Measurements from ENCODE around the gene BLOC1S2. TPM values are rescaled to one million over a fixed set of nuclear protein-coding genes. Genes with fewer than 3 reads are reported as not detected.

The BLOC1S2 gene
- total RNA-seq, 1 donor: 46.3 TPM

GRCh38 chr10:100327007-100327717 lies 40.7 kb upstream of the BLOC1S2 start:
- H3K4me2 ChIP-seq (ENCODE audit: insufficient read depth, low read length): no peak overlapping the region
- DNase-seq (ENCODE audit: insufficient read length, low spot score, missing footprints): no peak
- TF ChIP-seq, protein P1, sequence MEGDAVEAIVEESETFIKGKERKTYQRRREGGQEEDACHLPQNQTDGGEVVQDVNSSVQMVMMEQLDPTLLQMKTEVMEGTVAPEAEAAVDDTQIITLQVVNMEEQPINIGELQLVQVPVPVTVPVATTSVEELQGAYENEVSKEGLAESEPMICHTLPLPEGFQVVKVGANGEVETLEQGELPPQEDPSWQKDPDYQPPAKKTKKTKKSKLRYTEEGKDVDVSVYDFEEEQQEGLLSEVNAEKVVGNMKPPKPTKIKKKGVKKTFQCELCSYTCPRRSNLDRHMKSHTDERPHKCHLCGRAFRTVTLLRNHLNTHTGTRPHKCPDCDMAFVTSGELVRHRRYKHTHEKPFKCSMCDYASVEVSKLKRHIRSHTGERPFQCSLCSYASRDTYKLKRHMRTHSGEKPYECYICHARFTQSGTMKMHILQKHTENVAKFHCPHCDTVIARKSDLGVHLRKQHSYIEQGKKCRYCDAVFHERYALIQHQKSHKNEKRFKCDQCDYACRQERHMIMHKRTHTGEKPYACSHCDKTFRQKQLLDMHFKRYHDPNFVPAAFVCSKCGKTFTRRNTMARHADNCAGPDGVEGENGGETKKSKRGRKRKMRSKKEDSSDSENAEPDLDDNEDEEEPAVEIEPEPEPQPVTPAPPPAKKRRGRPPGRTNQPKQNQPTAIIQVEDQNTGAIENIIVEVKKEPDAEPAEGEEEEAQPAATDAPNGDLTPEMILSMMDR (IDR thresholded peaks at IDR 0.05; ENCODE audit: extremely low read depth, low read depth, low read length): no peak
- H3K4me3 ChIP-seq (ENCODE audit: insufficient read depth, low read length): no peak overlapping the region
- H2AFZ ChIP-seq (ENCODE audit: low read length): no peak overlapping the region
- no peaks in the 10 kb centered on the region for H4K20me1 ChIP-seq (ENCODE audit: insufficient read depth, low read length)
- no peaks in the 10 kb centered on the region for H3K9me3 ChIP-seq (ENCODE audit: low read depth, low read length)
- H3K27me3 ChIP-seq (ENCODE audit: insufficient read depth, low read length): peaks cover 52% of the 10 kb centered on the region
- H3K79me2 ChIP-seq (ENCODE audit: insufficient read depth, low read length): no peaks in the 10 kb centered on the region
- no peak overlapping the region for H3K27ac ChIP-seq (ENCODE audit: low read depth, low read length)
- H3K36me3 ChIP-seq (ENCODE audit: insufficient read depth, low read length): no peaks in the 10 kb centered on the region
- H3K4me1 ChIP-seq (ENCODE audit: insufficient read depth, low read length): no peaks in the 10 kb centered on the region

GRCh38 chr10:100325158-100325557 lies 38.7 kb upstream of the BLOC1S2 start:
- no peak for DNase-seq (ENCODE audit: insufficient read length, low spot score, missing footprints)
- H3K79me2 ChIP-seq (ENCODE audit: insufficient read depth, low read length): no peaks in the 10 kb centered on the region
- H3K27me3 ChIP-seq (ENCODE audit: insufficient read depth, low read length): peaks cover 41% of the 10 kb centered on the region
- no peaks in the 10 kb centered on the region for H4K20me1 ChIP-seq (ENCODE audit: insufficient read depth, low read length)
- H3K27ac ChIP-seq (ENCODE audit: low read depth, low read length): no peak overlapping the region
- H3K4me1 ChIP-seq (ENCODE audit: insufficient read depth, low read length): no peaks in the 10 kb centered on the region
- TF ChIP-seq, protein P1 (IDR thresholded peaks at IDR 0.05; ENCODE audit: extremely low read depth, low read depth, low read length): no peak
- H3K4me3 ChIP-seq (ENCODE audit: insufficient read depth, low read length): no peak overlapping the region
- H2AFZ ChIP-seq (ENCODE audit: low read length): no peak overlapping the region
- H3K9me3 ChIP-seq (ENCODE audit: low read depth, low read length): no peaks in the 10 kb centered on the region
- H3K4me2 ChIP-seq (ENCODE audit: insufficient read depth, low read length): no peak overlapping the region
- no peaks in the 10 kb centered on the region for H3K36me3 ChIP-seq (ENCODE audit: insufficient read depth, low read length)

DNA sequence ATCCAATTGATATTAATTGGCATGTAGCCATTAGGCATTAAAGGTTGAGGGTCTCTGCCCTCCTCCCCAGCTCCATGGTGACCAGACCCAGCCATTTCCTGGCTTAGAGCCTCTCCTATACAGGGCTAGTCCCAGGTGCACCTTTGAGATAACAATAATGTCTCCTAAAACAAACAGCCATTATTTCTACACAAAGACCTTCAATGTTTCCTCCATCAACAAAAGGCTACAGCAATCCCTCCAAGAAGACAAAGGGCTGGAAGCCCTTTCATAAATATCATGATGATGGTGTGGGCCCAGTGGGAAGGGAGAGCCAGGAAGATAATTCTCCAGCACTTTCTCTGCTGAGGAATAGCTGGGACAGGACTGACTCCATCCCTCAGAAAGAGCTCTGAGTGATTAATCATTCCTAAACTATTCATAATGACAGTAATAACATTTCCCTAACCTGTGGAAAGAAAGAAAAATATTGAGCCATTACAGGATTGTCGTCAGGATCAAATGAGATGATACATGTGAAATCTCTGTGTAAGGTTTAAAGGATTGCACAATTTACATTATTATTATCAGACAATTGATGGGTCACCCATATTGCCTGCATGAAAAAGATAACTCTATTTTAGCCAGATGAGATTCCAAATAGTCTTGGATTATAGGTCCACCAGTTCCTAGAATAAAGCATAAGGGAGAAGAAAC lies 33.4 kb upstream of the BLOC1S2 start:
- TF ChIP-seq, protein P1 (IDR thresholded peaks at IDR 0.05; ENCODE audit: extremely low read depth, low read depth, low read length): no peak
- Histone ChIP-seq H4K20me1 (ENCODE audit: insufficient read depth, low read length) (no peaks in the 10 kb centered on the region), H3K27ac (ENCODE audit: low read depth, low read length) (no peak overlapping the region), H2AFZ (ENCODE audit: low read length) (no peak overlapping the region), H3K36me3 (ENCODE audit: insufficient read depth, low read length) (no peaks in the 10 kb centered on the region), H3K4me1 (ENCODE audit: insufficient read depth, low read length) (no peaks in the 10 kb centered on the region), H3K27me3 (ENCODE audit: insufficient read depth, low read length) (peaks cover 23% of the 10 kb centered on the region), H3K79me2 (ENCODE audit: insufficient read depth, low read length) (no peaks in the 10 kb centered on the region), H3K4me2 (ENCODE audit: insufficient read depth, low read length) (no peak overlapping the region), H3K4me3 (ENCODE audit: insufficient read depth, low read length) (no peak overlapping the region), H3K9me3 (ENCODE audit: low read depth, low read length) (no peaks in the 10 kb centered on the region)
- DNase-seq (ENCODE audit: insufficient read length, low spot score, missing footprints): no peak

- Histone ChIP-seq H3K27ac (ENCODE audit: low read depth, low read length) (no peak overlapping the region), H2AFZ (ENCODE audit: low read length) (no peak overlapping the region), H3K4me2 (ENCODE audit: insufficient read depth, low read length) (no peak overlapping the region), H4K20me1 (ENCODE audit: insufficient read depth, low read length) (no peaks in the 10 kb centered on the region), H3K27me3 (ENCODE audit: insufficient read depth, low read length) (peaks cover 32% of the 10 kb centered on the region), H3K79me2 (ENCODE audit: insufficient read depth, low read length) (no peaks in the 10 kb centered on the region), H3K9me3 (ENCODE audit: low read depth, low read length) (no peaks in the 10 kb centered on the region), H3K4me3 (ENCODE audit: insufficient read depth, low read length) (no peak overlapping the region), H3K36me3 (ENCODE audit: insufficient read depth, low read length) (no peaks in the 10 kb centered on the region), H3K4me1 (ENCODE audit: insufficient read depth, low read length) (no peaks in the 10 kb centered on the region)
- DNase-seq (ENCODE audit: insufficient read length, low spot score, missing footprints): no peak
- TF ChIP-seq, protein P1 (IDR thresholded peaks at IDR 0.05; ENCODE audit: extremely low read depth, low read depth, low read length): no peak
These were observed 31.7 kb upstream of the BLOC1S2 start for GRCh38 chr10:100318207-100318606.
